ENCODE results near the gene GJD4. TPM values are rescaled to one million over a fixed set of nuclear protein-coding genes. Genes with fewer than 3 reads are reported as not detected.

The GJD4 gene
- total and polyA plus RNA-seq, 4 donors: not detected

DNA sequence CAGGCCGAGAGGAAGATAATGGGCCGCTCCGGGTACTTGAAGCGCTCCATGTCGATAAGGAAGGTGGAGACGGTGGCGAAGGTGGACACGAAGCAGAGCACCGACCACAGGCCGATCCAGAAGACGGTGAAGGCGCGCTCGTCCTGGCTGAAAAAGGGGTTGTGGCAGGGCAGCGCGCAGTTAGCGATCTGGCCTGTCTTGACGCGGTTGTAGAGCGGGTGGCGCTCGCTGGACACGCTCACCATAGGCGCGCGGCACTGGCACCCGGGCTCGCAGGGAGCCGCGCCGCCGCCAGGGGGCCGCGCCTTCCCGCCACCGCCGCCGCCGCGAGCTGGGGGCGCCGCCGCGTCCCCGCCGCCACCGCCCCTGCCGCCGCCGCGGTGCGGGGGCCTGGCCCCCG lies 35.3 kb downstream of the GJD4 start:
- 1% methylated on average over 53 of the region's 53 CpGs for WGBS
- Histone ChIP-seq H3K9me3 (ENCODE audit: control insufficient read depth in 4 of 4, low read length in 3 of 4) (no peaks in the 10 kb centered on the region), H3K27me3 (ENCODE audit: control insufficient read depth in 4 of 4, insufficient read depth in 4 of 4, low read length in 3 of 4) (no peaks in the 10 kb centered on the region), H3K9ac (ENCODE audit: low read depth in 1 of 2, low read length in 2 of 2) (no peak overlapping the region), H3K4me1 (ENCODE audit: control insufficient read depth in 4 of 4, insufficient read depth in 4 of 4, low read length in 3 of 4) (peaks cover 11 to 39% (median 28%) of the 10 kb centered on the region in 4 donors), H3K4me3 (ENCODE audit: low read depth in 1 of 3, low read length in 3 of 3) (peak overlapping the region in 2 of 3 donors; percentile 67 to 82), H3K36me3 (ENCODE audit: control insufficient read depth in 4 of 4, insufficient read depth in 3 of 4, low read depth in 1 of 4, low read length in 3 of 4) (peaks cover 0 to 3% (median 0%) of the 10 kb centered on the region in 4 donors), H3K27ac (ENCODE audit: low read depth in 1 of 2, low read length in 2 of 2) (peak overlapping the region in 1 of 2 donors; percentile 28)
- TF ChIP-seq EGR1 (IDR thresholded peaks at IDR 0.05; ENCODE audit: low read depth in 2 of 2): no peak
- no peak for TF ChIP-seq REST (IDR thresholded peaks at IDR 0.05)
- TF ChIP-seq RAD21 (IDR thresholded peaks at IDR 0.05): peak in 1 of 2 donors; percentile 32
- TF ChIP-seq CTCF (IDR thresholded peaks at IDR 0.05; ENCODE audit: low read depth, low read length, missing input control): peak; percentile 53
- no peak for TF ChIP-seq FOXA2 (IDR thresholded peaks at IDR 0.05)
- no peak for TF ChIP-seq GABPA (IDR thresholded peaks at IDR 0.05 in 1 of 2, conservative IDR thresholded peaks at IDR 0.05 in 1 of 2)
- peak; percentile 55 for DNase-seq (ENCODE audit: low spot score)

GRCh38 chr10:35640951-35641675 lies 36.0 kb downstream of the GJD4 start:
- H3K9ac ChIP-seq (ENCODE audit: low read depth in 1 of 2, low read length in 2 of 2): peak overlapping the region in 1 of 2 donors; percentile 27
- peaks cover 11 to 39% (median 26%) of the 10 kb centered on the region in 4 donors for H3K4me1 ChIP-seq (ENCODE audit: control insufficient read depth in 4 of 4, insufficient read depth in 4 of 4, low read length in 3 of 4)
- H3K9me3 ChIP-seq (ENCODE audit: control insufficient read depth in 4 of 4, low read length in 3 of 4): no peaks in the 10 kb centered on the region
- WGBS: under 1% methylated on average over 72 of the region's 72 CpGs
- H3K4me3 ChIP-seq (ENCODE audit: low read depth in 1 of 3, low read length in 3 of 3): peak overlapping the region; percentile 75 to 82 (median 76)
- H3K27me3 ChIP-seq (ENCODE audit: control insufficient read depth in 4 of 4, insufficient read depth in 4 of 4, low read length in 3 of 4): no peaks in the 10 kb centered on the region
- DNase-seq (ENCODE audit: low spot score): peak; percentile 46
- no peak for TF ChIP-seq RAD21 (IDR thresholded peaks at IDR 0.05)
- peak; percentile 1 for TF ChIP-seq CTCF (IDR thresholded peaks at IDR 0.05; ENCODE audit: low read depth, low read length, missing input control)
- H3K36me3 ChIP-seq (ENCODE audit: control insufficient read depth in 4 of 4, insufficient read depth in 3 of 4, low read depth in 1 of 4, low read length in 3 of 4): peaks cover 0 to 3% (median 0%) of the 10 kb centered on the region in 4 donors
- H3K27ac ChIP-seq (ENCODE audit: low read depth in 1 of 2, low read length in 2 of 2): peak overlapping the region; percentile 63 to 73

DNA sequence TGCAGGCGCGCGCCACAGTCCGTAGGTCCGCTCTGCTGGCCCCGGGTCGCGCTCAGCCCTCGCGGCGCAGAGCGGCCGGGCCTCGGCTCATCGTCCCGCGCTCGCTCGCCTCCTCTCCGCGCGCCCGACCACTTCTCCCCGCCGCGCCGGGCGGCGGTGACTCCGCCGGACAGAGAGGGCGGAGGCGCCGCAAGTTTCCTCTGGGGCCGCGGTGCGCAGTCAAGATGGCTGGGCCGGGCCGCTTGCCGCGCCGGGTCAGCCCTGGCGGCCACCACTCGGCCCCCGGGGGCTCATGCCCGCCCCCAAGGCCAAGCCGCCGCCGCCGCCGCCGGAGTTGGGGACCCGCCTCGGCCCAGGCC lies 36.5 kb downstream of the GJD4 start:
- WGBS: under 1% methylated on average over 54 of the region's 54 CpGs
- no peaks in the 10 kb centered on the region for H3K9me3 ChIP-seq (ENCODE audit: control insufficient read depth in 4 of 4, low read length in 3 of 4)
- peaks cover 11 to 39% (median 26%) of the 10 kb centered on the region in 4 donors for H3K4me1 ChIP-seq (ENCODE audit: control insufficient read depth in 4 of 4, insufficient read depth in 4 of 4, low read length in 3 of 4)
- H3K27ac ChIP-seq (ENCODE audit: low read depth in 1 of 2, low read length in 2 of 2): peak overlapping the region; percentile 63 to 73
- H3K27me3 ChIP-seq (ENCODE audit: control insufficient read depth in 4 of 4, insufficient read depth in 4 of 4, low read length in 3 of 4): no peaks in the 10 kb centered on the region
- DNase-seq (ENCODE audit: low spot score): no peak
- H3K4me3 ChIP-seq (ENCODE audit: low read depth in 1 of 3, low read length in 3 of 3): peak overlapping the region in 2 of 3 donors; percentile 76 to 82
- peaks cover 0 to 3% (median 0%) of the 10 kb centered on the region in 4 donors for H3K36me3 ChIP-seq (ENCODE audit: control insufficient read depth in 4 of 4, insufficient read depth in 3 of 4, low read depth in 1 of 4, low read length in 3 of 4)
- H3K9ac ChIP-seq (ENCODE audit: low read depth in 1 of 2, low read length in 2 of 2): peak overlapping the region in 1 of 2 donors; percentile 27
- TF ChIP-seq NR2F2 (IDR thresholded peaks at IDR 0.05): no peak
- TF ChIP-seq EGR1 (IDR thresholded peaks at IDR 0.05; ENCODE audit: low read depth in 2 of 2): no peak
- TF ChIP-seq, protein P1, sequence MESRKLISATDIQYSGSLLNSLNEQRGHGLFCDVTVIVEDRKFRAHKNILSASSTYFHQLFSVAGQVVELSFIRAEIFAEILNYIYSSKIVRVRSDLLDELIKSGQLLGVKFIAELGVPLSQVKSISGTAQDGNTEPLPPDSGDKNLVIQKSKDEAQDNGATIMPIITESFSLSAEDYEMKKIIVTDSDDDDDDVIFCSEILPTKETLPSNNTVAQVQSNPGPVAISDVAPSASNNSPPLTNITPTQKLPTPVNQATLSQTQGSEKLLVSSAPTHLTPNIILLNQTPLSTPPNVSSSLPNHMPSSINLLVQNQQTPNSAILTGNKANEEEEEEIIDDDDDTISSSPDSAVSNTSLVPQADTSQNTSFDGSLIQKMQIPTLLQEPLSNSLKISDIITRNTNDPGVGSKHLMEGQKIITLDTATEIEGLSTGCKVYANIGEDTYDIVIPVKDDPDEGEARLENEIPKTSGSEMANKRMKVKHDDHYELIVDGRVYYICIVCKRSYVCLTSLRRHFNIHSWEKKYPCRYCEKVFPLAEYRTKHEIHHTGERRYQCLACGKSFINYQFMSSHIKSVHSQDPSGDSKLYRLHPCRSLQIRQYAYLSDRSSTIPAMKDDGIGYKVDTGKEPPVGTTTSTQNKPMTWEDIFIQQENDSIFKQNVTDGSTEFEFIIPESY (IDR thresholded peaks at IDR 0.05): no peak
- TF ChIP-seq TAF1 (conservative IDR thresholded peaks at IDR 0.05): no peak
- TF ChIP-seq HNF4A (conservative IDR thresholded peaks at IDR 0.05): no peak
- TF ChIP-seq ATF3 (IDR thresholded peaks at IDR 0.05): no peak
- TF ChIP-seq FOXA2 (IDR thresholded peaks at IDR 0.05): no peak
- TF ChIP-seq, protein P2, sequence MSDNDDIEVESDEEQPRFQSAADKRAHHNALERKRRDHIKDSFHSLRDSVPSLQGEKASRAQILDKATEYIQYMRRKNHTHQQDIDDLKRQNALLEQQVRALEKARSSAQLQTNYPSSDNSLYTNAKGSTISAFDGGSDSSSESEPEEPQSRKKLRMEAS (IDR thresholded peaks at IDR 0.05): no peak
- no peak for TF ChIP-seq RAD21 (IDR thresholded peaks at IDR 0.05)
- TF ChIP-seq FOXA1 (IDR thresholded peaks at IDR 0.05): no peak
- no peak for TF ChIP-seq GABPA (IDR thresholded peaks at IDR 0.05 in 1 of 2, conservative IDR thresholded peaks at IDR 0.05 in 1 of 2)
- no peak for TF ChIP-seq SP1 (IDR thresholded peaks at IDR 0.05)
- no peak for TF ChIP-seq JUND (IDR thresholded peaks at IDR 0.05)
- no peak for TF ChIP-seq RXRA (IDR thresholded peaks at IDR 0.05)
